ENCODE results near the gene MAS1. TPM values are rescaled to one million over a fixed set of nuclear protein-coding genes. Genes with fewer than 3 reads are reported as not detected.

MAS1 gene
- total and polyA plus RNA-seq, 2 experiments from 2014 or later = 0.03 TPM; not detected in 1

- TF ChIP-seq, protein P1, sequence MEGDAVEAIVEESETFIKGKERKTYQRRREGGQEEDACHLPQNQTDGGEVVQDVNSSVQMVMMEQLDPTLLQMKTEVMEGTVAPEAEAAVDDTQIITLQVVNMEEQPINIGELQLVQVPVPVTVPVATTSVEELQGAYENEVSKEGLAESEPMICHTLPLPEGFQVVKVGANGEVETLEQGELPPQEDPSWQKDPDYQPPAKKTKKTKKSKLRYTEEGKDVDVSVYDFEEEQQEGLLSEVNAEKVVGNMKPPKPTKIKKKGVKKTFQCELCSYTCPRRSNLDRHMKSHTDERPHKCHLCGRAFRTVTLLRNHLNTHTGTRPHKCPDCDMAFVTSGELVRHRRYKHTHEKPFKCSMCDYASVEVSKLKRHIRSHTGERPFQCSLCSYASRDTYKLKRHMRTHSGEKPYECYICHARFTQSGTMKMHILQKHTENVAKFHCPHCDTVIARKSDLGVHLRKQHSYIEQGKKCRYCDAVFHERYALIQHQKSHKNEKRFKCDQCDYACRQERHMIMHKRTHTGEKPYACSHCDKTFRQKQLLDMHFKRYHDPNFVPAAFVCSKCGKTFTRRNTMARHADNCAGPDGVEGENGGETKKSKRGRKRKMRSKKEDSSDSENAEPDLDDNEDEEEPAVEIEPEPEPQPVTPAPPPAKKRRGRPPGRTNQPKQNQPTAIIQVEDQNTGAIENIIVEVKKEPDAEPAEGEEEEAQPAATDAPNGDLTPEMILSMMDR (conservative IDR thresholded peaks at IDR 0.05; ENCODE audit: low read depth in 2 of 2) = no peak
- TF ChIP-seq JUNB (IDR thresholded peaks at IDR 0.05; ENCODE audit: unreplicated experiment) (no peak), STAT1 (IDR thresholded peaks at IDR 0.05; ENCODE audit: unreplicated experiment) (no peak), EZH2 (IDR thresholded peaks at IDR 0.05; ENCODE audit: low read depth, unreplicated experiment) (no peak), POLR2AphosphoS5 (IDR thresholded peaks at IDR 0.05; ENCODE audit: low read depth) (no peak), NANOG (IDR thresholded peaks at IDR 0.05; ENCODE audit: borderline replicate concordance) (no peak)
Measured at GRCh38 chr6:159919011-159919511, 28.3 kb downstream of the MAS1 start (continued).

DNA sequence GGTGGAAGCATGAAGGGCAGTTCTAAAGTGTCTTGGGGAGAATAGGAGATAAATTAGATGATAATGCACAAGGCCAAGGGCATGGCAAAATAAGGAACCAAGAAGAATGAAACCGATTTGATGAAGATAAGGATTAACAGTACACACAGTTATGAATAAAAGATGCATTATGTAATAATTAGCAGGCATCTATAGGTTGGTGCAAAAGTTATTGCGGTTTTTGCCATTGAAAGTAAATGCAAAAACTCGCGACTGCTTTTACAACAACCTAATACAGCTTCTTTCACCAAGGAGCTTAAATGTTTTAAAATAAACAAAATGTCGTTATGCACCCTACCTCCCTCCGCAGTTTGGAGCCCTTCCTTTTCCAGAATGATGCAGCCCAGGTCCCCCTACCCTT lies 29.0 kb downstream of the MAS1 start:
- DNase-seq (ENCODE audit: low spot score) (no peak), ATAC-seq (no peak)
- no peaks in the 10 kb centered on the region for H3K79me2 ChIP-seq (replicated peaks; ENCODE audit: insufficient read depth)
- H3K36me3 ChIP-seq (ENCODE audit: insufficient read depth) = no peaks in the 10 kb centered on the region
- H4K20me1 ChIP-seq (replicated peaks; ENCODE audit: insufficient read depth) = no peaks in the 10 kb centered on the region
- Mint-ChIP-seq H3K36me3 (ENCODE audit: low read depth) (no peaks in the 10 kb centered on the region), H3K4me3 (no peak overlapping the region), H3K4me1 (no peaks in the 10 kb centered on the region), H3K9me3 (peaks cover 3% of the 10 kb centered on the region; the same call in 2 of the 3 replicates), H3K27ac (no peak overlapping the region), H3K27me3 (ENCODE audit: insufficient read depth, low read depth, poor library complexity) (no peaks in the 10 kb centered on the region)
- H3K27me3 ChIP-seq (ENCODE audit: insufficient read depth) = no peaks in the 10 kb centered on the region
- H3K4me1 ChIP-seq (ENCODE audit: insufficient read depth) = no peaks in the 10 kb centered on the region
- no peaks in the 10 kb centered on the region for H3K9me2 ChIP-seq (ENCODE audit: insufficient read depth)
- H3F3A ChIP-seq (replicated peaks; ENCODE audit: low read depth) = no peaks in the 10 kb centered on the region
- no peak overlapping the region for H3K4me2 ChIP-seq
- no peak overlapping the region for H3K4me3 ChIP-seq
- no peak overlapping the region for H3K27ac ChIP-seq (ENCODE audit: low read depth)
- no peak overlapping the region for H2AFZ ChIP-seq
- TF ChIP-seq CREB1 (CRISPR knock-in tag; IDR thresholded peaks at IDR 0.05; ENCODE audit: low read depth) (no peak), ETS1 (IDR thresholded peaks at IDR 0.05) (no peak), ZNF462 (CRISPR knock-in tag; IDR thresholded peaks at IDR 0.05) (no peak), EZH2 (IDR thresholded peaks at IDR 0.05; ENCODE audit: low read depth, unreplicated experiment) (no peak), NANOG (IDR thresholded peaks at IDR 0.05; ENCODE audit: borderline replicate concordance) (no peak), ZNF114 (CRISPR knock-in tag; IDR thresholded peaks at IDR 0.05) (no peak), EZH2phosphoT487 (IDR thresholded peaks at IDR 0.05; ENCODE audit: unreplicated experiment) (no peak)
- TF ChIP-seq, protein P2, sequence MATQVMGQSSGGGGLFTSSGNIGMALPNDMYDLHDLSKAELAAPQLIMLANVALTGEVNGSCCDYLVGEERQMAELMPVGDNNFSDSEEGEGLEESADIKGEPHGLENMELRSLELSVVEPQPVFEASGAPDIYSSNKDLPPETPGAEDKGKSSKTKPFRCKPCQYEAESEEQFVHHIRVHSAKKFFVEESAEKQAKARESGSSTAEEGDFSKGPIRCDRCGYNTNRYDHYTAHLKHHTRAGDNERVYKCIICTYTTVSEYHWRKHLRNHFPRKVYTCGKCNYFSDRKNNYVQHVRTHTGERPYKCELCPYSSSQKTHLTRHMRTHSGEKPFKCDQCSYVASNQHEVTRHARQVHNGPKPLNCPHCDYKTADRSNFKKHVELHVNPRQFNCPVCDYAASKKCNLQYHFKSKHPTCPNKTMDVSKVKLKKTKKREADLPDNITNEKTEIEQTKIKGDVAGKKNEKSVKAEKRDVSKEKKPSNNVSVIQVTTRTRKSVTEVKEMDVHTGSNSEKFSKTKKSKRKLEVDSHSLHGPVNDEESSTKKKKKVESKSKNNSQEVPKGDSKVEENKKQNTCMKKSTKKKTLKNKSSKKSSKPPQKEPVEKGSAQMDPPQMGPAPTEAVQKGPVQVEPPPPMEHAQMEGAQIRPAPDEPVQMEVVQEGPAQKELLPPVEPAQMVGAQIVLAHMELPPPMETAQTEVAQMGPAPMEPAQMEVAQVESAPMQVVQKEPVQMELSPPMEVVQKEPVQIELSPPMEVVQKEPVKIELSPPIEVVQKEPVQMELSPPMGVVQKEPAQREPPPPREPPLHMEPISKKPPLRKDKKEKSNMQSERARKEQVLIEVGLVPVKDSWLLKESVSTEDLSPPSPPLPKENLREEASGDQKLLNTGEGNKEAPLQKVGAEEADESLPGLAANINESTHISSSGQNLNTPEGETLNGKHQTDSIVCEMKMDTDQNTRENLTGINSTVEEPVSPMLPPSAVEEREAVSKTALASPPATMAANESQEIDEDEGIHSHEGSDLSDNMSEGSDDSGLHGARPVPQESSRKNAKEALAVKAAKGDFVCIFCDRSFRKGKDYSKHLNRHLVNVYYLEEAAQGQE (IDR thresholded peaks at IDR 0.05; ENCODE audit: unreplicated experiment) = no peak
